Parathyroid adenoma (tissue), 2 donors: ENCODE results near the gene MEIS1.

Experiments
- H2AFZ ChIP-seq: fragments of 300-600 bp; sonication (generic); one replicate; pipeline ENCODE4 v1.7.0; 2017; ENCODE audit warnings: antibody characterized with exemption, mild to moderate bottlenecking
- H3K27ac ChIP-seq: fragments of 300-600 bp; sonication (generic); one replicate; pipeline ENCODE4 v1.7.0; 2017
- H3K27me3 ChIP-seq: fragments of 300-600 bp; sonication (generic); one replicate; pipeline ENCODE4 v1.7.0; 2017; ENCODE audit warnings: low read length; ENCODE audit not compliant: control insufficient read depth, insufficient read depth
- H3K36me3 ChIP-seq: fragments of 300-600 bp; sonication (generic); one replicate; pipeline ENCODE4 v1.7.0; 2017; ENCODE audit warnings: low read length; ENCODE audit not compliant: control insufficient read depth, insufficient read depth
- H3K4me1 ChIP-seq: fragments of 300-600 bp; sonication (generic); one replicate; pipeline ENCODE4 v1.7.0; 2017; ENCODE audit warnings: control low read depth
- H3K4me2 ChIP-seq: fragments of 300-600 bp; sonication (generic); one replicate; pipeline ENCODE4 v1.7.0; 2017; ENCODE audit warnings: low read length
- H3K4me3 ChIP-seq: fragments of 300-600 bp; sonication (generic); one replicate; pipeline ENCODE4 v1.7.0; 2017; ENCODE audit warnings: low read depth, low read length
- H3K79me2 ChIP-seq: fragments of 300-600 bp; sonication (generic); one replicate; pipeline ENCODE4 v1.7.0; 2017; ENCODE audit warnings: control low read depth
- H3K9ac ChIP-seq: fragments of 300-600 bp; sonication (generic); one replicate; pipeline ENCODE4 v1.7.0; 2017; ENCODE audit warnings: mild to moderate bottlenecking
- H3K9me3 ChIP-seq: fragments of 300-600 bp; sonication (generic); one replicate; pipeline ENCODE4 v1.7.0; 2017; ENCODE audit warnings: low read length; ENCODE audit not compliant: control insufficient read depth
- TF ChIP-seq, protein P1 (sequence below): fragments of 300-600 bp; sonication (generic); IDR thresholded peaks from one replicate; pipeline ENCODE4 v1.7.0; 2017; ENCODE audit warnings: antibody characterized with exemption, mild to moderate bottlenecking
- donor health status: primary hyperparathyroidism.

Gene MEIS1

DNA sequence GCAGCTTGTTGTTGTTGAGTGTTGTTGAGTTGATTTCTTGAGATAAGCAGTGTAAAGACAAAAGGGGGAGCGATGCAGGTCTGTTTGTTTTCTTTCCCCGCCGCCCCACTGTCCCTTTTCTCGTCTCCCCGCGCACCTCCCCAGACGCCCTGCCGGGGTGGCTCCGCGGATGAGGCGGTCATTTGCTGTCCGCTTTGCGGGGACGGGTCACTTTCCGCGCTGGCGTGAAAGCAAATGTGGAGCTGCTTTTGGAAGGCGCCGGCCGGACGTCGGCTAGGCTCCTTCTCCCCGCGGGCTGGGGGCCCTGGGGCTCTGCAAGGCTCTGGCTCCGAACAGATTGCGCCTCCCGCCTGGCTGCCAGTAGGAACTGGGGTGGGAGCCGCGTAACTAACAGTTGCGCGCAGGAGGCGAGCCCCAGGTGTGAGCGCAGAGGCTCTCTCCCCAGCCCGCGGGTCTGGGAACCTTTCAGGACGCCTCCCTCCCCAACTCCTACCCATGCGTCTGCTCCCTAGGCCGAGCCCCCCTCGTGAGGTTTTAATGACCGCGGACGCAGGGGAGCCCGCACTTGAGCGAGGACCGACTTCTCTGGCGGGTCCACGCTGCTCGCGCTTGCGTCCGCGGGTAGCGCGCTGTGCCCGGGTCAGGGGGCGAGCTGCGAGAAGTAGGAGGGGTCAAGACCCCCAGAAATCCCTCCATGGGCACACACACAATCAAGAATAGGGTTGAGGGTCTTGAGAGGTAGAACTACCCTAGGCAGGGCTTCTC, 146.6 kb downstream of the MEIS1 start:
- Histone ChIP-seq H3K36me3 (no peaks in the 10 kb centered on the region), H3K4me2 (peak overlapping the region; percentile 43), H3K4me3 (no peak overlapping the region), H3K9ac (no peak overlapping the region), H3K27ac (peak overlapping the region; percentile 4), H3K9me3 (no peaks in the 10 kb centered on the region), H3K27me3 (peaks cover 12% of the 10 kb centered on the region), H3K4me1 (no peaks in the 10 kb centered on the region), H2AFZ (no peak overlapping the region), H3K79me2 (no peaks in the 10 kb centered on the region)
- TF ChIP-seq, protein P1, sequence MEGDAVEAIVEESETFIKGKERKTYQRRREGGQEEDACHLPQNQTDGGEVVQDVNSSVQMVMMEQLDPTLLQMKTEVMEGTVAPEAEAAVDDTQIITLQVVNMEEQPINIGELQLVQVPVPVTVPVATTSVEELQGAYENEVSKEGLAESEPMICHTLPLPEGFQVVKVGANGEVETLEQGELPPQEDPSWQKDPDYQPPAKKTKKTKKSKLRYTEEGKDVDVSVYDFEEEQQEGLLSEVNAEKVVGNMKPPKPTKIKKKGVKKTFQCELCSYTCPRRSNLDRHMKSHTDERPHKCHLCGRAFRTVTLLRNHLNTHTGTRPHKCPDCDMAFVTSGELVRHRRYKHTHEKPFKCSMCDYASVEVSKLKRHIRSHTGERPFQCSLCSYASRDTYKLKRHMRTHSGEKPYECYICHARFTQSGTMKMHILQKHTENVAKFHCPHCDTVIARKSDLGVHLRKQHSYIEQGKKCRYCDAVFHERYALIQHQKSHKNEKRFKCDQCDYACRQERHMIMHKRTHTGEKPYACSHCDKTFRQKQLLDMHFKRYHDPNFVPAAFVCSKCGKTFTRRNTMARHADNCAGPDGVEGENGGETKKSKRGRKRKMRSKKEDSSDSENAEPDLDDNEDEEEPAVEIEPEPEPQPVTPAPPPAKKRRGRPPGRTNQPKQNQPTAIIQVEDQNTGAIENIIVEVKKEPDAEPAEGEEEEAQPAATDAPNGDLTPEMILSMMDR: no peak

- H3K9ac ChIP-seq: no peak overlapping the region
- H3K4me3 ChIP-seq: no peak overlapping the region
- H3K4me2 ChIP-seq: no peak overlapping the region
- no peaks in the 10 kb centered on the region for H3K79me2 ChIP-seq
- TF ChIP-seq, protein P1: no peak
- H3K27me3 ChIP-seq: peaks cover 11% of the 10 kb centered on the region
- H3K4me1 ChIP-seq: no peaks in the 10 kb centered on the region
- H3K27ac ChIP-seq: no peak overlapping the region
- H3K9me3 ChIP-seq: no peaks in the 10 kb centered on the region
- H2AFZ ChIP-seq: no peak overlapping the region
- H3K36me3 ChIP-seq: no peaks in the 10 kb centered on the region
Observed at GRCh38 chr2:66582104-66582986, 147.4 kb downstream of the MEIS1 start.

- Histone ChIP-seq H3K9me3 (no peaks in the 10 kb centered on the region), H2AFZ (no peak overlapping the region), H3K4me2 (no peak overlapping the region), H3K4me3 (no peak overlapping the region), H3K4me1 (no peaks in the 10 kb centered on the region), H3K36me3 (no peaks in the 10 kb centered on the region), H3K9ac (no peak overlapping the region), H3K27me3 (peaks cover 4% of the 10 kb centered on the region), H3K79me2 (no peaks in the 10 kb centered on the region), H3K27ac (no peak overlapping the region)
- TF ChIP-seq, protein P1: no peak
Observed at GRCh38 chr2:66582987-66583880, 148.3 kb downstream of the MEIS1 start.

- Histone ChIP-seq H3K9me3 (no peaks in the 10 kb centered on the region), H3K27me3 (peaks cover 4% of the 10 kb centered on the region), H3K9ac (no peak overlapping the region), H3K36me3 (no peaks in the 10 kb centered on the region), H3K4me1 (no peaks in the 10 kb centered on the region), H2AFZ (no peak overlapping the region), H3K27ac (no peak overlapping the region), H3K4me2 (no peak overlapping the region), H3K79me2 (no peaks in the 10 kb centered on the region), H3K4me3 (no peak overlapping the region)
- TF ChIP-seq, protein P1: no peak
Observed at GRCh38 chr2:66583881-66584280, 149.0 kb downstream of the MEIS1 start.
